Globus pallidus (tissue), 1 donor: ENCODE data around the gene SCRT2.

Experiments
- DNase-seq: peaks from one replicate; pipeline ENCODE4 v3.0.0-alpha.2; 2015; ENCODE audit warnings: low spot score

Gene SCRT2

GRCh38 chr20:672963-673602 lies 2.5 kb downstream of the SCRT2 start:
- no peak for DNase-seq

DNA sequence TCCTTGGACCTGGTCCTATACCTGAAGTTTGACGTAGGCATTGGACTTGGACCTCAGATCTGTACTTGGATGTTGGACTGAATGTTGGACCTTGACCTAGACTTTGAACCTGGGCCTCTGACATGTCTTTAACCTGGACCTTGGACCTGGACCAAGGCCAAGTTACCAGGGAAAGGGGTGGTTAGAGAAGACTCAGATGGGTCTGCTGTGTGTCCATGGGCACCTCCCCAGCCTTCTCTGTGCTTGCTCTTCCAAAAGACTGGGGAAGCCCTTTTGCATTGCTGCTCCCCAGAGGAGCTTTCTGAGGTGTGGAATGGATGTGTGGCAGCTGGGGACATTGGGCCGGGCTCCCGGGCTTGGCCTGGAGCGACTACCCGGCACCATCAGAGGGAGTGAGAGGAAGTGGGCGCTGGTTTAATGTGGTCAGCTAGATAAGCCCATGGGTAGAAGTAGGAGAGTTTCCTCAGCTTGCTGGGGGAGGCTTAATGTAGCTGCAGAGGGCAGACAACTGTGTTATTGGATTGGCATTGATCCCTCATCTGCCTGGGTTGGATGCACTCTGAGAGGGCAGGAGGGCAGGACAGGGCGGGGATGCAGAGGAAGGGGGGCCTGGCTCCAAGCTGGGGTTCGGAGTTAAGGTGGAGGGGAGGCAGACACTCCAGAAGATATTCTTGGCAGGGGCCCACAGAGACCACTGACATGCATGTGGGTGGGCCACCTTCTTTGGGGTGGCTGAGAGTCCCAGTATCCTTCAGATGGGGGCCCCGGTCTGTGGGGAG lies 4.2 kb downstream of the SCRT2 start:
- no peak for DNase-seq

- no peak for DNase-seq
These were observed 6.0 kb downstream of the SCRT2 start for GRCh38 chr20:669573-669972.

DNA sequence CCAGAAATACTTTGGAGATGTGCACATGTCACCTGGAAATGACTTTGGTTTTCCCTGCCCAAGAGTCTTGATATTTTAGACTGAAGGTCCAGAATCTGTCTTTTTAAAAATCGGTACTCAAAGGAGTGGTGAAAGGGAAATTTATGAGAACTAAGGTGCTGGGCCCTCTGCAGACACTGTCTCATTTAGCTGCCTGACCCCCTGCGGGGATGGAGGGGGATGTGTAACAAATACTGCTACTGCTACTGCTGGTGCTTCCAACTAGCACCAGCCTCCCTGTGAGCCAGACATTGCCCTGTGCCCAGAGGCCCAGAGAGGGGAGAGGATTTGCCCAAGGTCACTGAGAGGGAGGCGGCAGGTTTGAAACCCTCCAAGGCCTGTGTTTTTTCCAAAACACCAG lies 7.0 kb downstream of the SCRT2 start:
- DNase-seq = no peak

DNA sequence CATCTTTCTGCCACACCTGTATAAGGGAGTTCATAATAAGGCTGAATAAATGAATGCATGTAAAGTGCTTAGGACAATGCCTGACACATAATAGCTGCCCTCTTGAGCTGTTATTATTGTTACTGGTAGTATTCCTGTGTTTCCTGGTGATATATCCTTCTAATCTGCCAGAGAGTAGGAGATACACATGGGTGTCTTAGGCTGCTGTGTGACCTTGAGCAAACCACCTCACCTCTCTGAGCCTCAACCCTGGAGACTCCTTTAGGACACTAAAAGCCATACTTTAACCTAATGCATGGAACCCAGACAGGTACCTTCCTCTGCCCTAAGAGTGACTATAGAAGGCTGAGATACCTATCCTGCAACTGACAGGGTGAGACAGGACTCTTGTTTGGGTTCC lies 7.6 kb downstream of the SCRT2 start:
- no peak for DNase-seq

DNA sequence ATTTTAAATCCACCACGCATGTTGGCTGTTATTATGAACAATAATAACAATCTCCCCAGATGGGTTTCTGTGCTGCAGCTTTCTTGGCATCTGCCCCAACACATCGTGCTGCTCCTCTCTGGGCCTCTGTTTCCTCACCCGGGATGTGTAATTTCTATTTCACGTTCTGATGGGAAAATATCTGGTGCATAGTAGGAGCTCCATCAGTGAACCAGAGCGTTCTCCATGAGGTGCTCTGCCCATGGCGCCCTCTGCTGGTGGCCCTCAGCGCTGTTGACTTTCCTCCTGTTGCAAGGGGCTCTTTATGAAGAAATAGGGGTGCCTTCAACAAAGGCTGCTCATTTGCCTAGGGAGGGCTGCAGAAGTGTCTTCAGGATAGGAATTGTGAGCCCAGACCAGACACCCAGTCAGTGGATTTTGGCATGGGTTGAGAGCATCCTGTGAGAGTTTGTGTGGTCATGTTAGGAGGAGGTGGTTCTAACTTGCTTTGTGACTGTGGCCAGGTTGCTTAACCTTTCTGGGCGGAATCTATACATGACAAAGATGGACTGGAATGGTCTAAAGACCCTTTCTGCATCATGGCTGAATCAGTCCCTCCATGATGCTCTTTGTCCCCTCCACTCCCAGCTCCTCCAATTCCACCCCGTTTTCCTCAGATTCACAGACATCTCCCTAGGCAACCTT lies 8.1 kb downstream of the SCRT2 start:
- no peak for DNase-seq

DNA sequence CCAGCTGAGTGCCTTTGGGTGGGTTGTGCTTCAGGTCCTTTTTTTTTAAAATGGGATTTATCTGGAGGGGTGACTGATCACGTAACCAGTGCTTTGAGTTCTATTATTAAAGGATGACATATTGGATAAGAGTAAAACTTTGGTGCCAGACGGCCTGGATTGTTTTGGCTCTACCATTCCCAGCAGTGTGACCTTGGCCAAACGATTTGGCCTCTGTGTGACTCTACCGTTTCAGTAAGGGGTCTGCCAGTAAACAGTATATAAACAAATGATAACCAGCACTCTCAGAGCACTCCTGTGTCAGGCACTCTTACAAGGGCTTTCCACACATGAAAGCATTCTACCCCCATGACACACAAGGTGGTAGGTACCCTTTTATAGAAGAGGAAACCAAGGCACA lies 8.7 kb downstream of the SCRT2 start:
- no peak for DNase-seq

DNA sequence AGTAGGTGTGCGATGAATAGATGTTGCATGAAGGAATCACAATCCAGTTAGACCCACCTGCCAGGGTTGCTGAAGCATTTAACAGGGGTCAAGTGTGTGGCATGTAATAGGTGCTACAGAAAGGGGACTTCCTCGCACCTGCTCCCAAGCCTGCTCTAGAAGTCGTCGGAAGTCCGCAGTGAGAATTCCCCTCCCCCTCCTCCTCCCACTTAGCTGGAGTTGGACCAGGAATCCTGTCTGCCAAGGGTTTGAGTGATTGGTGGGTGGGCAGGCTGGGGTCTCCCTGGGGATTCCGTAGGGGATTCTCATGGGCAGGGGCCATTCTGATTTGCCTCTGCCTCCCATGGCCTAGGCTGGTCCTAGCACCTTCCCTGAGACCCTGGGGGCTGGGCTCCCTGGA lies 10.3 kb downstream of the SCRT2 start:
- DNase-seq = no peak

- no peak for DNase-seq
These were observed 11.0 kb downstream of the SCRT2 start for GRCh38 chr20:664576-664975.

GRCh38 chr20:664151-664550 lies 11.5 kb downstream of the SCRT2 start:
- no peak for DNase-seq

DNA sequence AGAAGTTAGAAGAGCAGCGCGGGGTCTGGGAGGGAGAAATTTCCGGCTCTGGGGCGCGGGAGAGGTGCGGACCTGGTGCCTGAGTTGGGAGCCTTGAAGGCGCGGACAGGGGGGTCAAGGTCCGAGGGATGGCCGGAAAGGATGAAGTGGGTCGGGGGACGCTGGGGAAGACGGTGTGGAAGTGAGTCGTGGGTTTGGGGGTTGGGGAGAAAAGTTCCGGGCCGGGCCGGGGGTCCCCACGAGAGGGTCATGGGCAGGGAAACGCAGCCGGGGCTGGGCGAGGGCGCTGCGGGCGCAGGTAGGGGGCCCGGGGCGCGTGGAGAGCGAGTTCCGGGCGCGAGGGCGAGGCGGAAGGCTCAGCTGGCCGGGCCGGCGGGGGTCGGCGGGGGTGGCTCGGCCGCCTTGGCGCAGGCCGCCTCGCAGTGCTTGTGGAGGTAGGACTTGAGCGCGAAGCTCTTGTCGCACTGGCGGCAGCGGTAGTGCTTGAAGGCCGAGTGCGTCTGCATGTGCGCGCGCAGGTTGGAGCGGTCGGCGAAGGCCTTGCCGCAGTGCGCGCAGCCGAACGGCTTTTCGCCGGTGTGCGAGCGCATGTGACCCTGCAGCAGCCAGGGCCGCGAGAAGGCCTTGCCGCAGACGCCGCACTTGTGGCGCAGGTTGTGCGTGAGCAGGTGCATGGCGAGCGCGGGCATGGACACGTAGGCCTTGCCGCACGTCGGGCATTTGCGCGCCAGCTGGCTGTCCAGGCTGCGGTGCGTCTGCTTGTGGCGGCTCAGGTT lies 12.1 kb downstream of the SCRT2 start:
- DNase-seq = no peak

DNA sequence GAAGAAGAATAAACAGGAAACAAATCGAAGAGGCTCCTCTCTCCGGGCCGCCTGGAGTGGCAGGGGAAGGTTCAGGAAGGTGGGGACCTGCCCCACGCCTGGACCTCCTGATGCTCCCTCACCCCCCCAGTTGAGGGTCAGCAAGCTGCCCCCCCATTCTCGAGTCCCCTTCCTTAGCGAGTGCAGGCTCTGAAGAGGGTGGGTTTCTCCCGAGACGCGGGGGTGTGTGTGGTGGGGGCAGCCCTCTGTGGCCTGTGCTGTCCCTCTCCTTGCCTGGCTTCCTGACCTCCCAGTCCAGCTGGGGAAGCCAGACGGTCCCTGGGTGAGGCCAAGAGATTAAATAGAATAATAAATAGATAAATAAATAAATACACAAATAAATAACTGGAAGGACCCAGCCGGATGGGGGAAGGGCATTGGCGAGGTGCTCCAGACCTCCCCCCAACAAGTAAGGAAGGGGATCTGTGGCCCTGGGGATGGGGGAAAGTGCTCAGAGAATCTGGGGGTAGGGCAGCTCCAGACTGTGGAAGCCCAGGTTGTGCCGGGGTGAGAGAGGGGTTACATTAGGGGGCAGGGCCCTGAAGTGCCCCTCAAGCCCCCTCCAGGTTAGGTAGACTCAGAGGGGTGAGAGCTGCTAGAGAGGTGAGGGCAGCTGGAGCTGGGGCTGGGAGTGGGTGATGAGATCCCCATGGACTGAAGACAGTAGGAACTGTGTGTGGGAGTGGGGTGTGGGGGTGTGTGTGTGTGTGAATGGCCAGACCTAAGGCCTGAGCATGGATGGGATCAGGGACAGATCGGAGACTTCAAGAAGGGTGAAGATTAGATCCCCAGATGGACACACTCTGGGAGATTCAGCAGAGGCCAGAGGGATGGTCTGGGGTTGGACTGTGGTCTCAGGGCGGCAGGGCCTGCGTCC lies 13.1 kb downstream of the SCRT2 start:
- DNase-seq = no peak

- DNase-seq = no peak
These were observed 13.9 kb downstream of the SCRT2 start for GRCh38 chr20:661474-662270.

DNA sequence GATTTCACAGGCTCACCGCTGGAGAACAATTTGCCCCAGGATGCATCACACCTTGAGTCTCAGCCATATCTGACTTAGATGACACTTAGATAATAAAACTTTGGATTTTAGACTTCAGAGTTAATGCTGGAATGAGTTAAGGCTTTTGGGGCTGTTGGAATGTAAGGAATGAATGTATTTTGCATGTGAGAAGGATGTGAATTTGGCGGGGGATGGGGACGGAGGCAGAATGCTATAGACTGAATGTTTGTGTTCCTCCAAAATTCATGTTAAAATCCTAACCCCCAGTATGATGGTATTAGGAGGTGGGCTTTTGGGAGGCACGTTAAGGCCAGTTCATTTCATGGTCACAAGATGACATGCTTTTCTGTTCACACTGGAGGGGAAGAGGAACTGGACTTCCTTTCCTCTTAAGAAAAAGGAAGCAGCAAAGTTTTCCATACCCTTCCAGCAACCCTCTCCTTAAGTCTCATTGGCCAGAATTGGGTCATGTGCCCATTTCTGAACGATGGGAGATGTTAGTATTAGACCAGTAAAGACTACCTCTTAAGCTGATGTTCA lies 16.8 kb downstream of the SCRT2 start:
- no peak for DNase-seq

DNA sequence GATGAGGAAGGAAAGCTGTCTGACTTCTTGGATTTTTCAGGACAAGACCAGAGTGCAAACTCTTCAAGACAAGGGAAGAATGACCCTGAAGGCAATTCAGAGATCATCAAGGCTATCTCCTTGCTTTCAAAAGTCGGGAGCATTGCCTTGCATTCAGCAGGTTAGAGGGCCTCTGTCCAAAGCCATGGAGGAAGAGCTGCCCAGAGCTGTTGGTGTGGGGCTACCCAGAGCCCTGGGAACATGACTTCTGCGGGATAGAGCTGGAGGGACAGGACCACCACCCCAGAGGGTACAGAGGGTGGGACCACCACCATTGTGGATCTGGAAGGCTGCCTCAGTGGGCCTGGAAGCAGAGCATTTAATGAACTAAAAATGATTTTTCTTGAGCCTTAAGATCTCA lies 17.4 kb downstream of the SCRT2 start:
- DNase-seq = no peak

DNA sequence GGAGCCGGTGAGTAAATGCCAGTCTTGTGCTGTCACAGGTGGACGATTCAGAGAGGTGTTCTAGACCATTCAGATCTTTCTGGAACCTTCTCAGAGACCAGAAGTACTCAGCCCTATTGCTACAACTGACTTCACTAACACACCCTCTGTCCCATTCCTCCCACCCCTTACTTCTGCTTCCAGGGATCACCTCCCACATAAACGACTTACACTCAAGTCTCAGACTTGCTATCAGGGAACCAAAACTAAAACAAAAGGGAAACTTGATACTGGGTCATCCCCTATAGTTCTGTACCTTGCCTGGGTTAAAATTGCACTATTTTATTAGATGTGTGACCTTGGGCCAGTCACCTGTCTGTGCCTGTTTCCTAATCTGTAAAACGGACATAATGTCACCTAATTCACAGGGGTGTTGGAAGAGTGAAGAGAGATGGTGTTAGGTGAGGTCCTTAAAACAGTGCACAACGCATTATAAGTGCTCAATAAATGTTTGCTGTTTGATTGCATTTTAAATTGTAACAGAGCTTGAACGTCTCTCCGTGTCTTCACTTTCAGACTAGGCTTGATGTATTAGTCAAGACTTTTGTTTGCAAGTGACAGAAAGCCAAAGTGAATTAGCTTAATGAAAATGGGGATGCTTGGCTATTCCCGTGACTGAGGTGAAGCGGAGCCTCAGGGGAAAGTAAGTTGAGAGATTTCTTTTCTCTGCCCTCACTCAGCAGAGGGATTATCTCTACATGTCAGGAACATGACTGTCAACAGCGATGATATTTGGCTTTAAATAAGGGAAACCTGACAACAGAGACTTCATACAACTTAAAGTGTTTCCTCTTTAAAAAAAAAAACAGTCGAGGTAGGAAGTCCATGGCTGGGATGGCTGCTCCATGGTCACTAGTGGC lies 19.6 kb downstream of the SCRT2 start:
- no peak for DNase-seq

GRCh38 chr20:654417-654750 lies 21.2 kb downstream of the SCRT2 start:
- no peak for DNase-seq

DNA sequence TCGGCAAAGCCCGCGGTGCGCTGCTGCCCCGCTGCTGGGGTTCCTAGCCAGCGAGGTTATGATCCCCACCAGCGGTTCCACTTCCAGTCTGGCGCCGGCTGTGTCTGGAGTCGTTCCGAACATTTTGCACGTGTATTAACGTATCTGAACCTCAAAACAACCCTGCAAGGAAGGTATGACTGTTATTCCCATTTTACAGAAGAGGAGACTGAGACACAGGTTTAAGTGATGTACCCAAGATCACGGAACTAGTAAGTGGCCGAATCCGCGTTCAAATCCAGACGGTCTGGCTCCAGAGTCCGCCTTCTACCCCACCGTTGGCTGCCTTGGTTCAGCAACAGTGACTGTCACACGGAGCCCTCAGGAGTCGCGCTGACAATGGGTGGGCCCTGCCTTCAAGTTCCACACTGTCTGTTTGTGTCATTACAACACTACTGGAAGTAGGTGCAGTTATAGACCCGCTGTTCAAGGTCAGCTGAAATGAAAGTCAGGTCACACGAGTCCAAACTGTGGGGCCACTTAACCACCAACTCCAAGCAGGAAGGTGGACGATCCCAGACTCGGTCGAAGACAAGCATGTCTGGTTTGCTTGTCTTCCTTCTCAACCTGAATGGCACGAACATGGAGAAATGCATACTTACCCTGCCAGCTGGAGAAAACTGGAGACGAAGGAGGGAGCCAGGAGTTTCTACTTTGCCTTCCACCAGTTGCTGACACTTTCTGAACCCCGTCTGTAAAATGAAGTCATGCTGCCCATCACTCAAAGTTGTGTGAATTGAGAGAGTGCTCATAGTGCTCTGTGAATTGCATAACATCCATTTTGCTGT lies 21.8 kb downstream of the SCRT2 start:
- no peak for DNase-seq
